Measurements from ENCODE around the gene DCC. TPM values are rescaled to one million over a fixed set of nuclear protein-coding genes. Genes with fewer than 3 reads are reported as not detected.

DCC gene
- total and polyA plus RNA-seq, 11 donors: 0.02 TPM; not detected in 10

DNA sequence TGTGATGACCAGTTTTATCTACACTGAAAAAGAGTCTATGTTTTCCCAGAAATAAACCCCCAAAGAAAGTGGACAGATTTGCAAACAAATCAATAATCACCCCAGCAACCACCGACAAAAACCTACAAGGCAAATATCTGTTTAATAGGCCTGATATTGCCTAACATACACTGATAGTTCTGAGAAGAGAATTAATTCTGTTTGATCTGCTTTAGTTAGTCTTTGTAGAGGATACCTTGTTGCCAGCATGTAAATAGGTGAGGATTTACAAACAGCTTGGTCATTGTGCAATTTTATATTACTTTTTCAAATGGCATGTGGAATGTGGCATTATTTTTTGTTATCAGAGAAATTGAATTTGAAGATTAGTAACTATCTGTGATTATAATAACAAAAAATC lies 86.5 kb downstream of the DCC start:
- Histone ChIP-seq H3K4me3 (no peak overlapping the region), H3K36me3 (no peaks in the 10 kb centered on the region), H3K9me3 (no peaks in the 10 kb centered on the region), H3K27ac (no peak overlapping the region), H3K27me3 (no peaks in the 10 kb centered on the region), H3K4me1 (no peaks in the 10 kb centered on the region)
- TF ChIP-seq, protein P1, sequence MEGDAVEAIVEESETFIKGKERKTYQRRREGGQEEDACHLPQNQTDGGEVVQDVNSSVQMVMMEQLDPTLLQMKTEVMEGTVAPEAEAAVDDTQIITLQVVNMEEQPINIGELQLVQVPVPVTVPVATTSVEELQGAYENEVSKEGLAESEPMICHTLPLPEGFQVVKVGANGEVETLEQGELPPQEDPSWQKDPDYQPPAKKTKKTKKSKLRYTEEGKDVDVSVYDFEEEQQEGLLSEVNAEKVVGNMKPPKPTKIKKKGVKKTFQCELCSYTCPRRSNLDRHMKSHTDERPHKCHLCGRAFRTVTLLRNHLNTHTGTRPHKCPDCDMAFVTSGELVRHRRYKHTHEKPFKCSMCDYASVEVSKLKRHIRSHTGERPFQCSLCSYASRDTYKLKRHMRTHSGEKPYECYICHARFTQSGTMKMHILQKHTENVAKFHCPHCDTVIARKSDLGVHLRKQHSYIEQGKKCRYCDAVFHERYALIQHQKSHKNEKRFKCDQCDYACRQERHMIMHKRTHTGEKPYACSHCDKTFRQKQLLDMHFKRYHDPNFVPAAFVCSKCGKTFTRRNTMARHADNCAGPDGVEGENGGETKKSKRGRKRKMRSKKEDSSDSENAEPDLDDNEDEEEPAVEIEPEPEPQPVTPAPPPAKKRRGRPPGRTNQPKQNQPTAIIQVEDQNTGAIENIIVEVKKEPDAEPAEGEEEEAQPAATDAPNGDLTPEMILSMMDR (IDR thresholded peaks at IDR 0.05): no peak
- no peak for TF ChIP-seq POLR2A (IDR thresholded peaks at IDR 0.05)
- intact Hi-C loops (cut with DNase I): no loop called here
- ATAC-seq: no peak
- WGBS, 4 donors: 81 to 97% (median 87%) methylated on average over 1 of the region's 1 CpG
- DNase-seq: no peak

DNA sequence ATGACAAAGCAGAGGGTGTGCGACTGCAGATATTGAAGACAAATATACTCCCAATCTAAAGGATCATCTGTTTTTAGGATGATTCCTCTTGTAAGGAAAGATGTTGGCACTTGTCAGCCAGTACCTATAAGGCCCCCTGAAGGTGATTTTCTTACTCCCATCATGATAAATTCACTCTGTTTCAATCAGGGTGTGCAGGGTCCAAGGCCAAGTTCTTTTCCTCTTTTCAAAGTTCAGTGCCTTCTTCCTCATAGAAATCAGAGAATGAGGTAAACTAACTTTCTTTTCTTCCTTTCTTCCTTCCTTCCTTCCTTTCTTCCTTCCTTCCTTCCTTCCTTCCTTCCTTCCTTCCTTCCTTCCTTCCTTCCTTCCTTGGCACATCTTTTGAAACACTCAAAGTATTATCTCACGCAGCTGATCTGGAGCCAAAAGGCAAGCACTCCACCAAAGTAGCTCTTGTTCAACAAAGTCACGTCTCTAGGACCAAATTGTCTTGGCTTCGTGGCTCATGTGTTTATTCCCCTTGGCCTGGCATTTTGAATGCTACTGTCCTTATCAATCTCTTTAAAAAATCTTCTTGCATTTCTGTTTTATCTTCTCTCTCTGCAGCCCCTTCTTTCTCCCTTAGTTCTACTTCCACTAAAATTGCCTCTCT lies 87.7 kb downstream of the DCC start:
- no peaks in the 10 kb centered on the region for H3K36me3 ChIP-seq
- H3K4me3 ChIP-seq: no peak overlapping the region
- no peak for DNase-seq
- ATAC-seq: no peak
- intact Hi-C loops (cut with DNase I): no loop called here
- no peak overlapping the region for H3K27ac ChIP-seq
- no peaks in the 10 kb centered on the region for H3K27me3 ChIP-seq
- H3K9me3 ChIP-seq: no peaks in the 10 kb centered on the region
- H3K4me1 ChIP-seq: no peaks in the 10 kb centered on the region
- 65 to 77% (median 72%) methylated on average over 4 of the region's 4 CpGs for WGBS, 4 donors
- TF ChIP-seq POLR2A (IDR thresholded peaks at IDR 0.05): no peak
- TF ChIP-seq, protein P1 (IDR thresholded peaks at IDR 0.05): no peak

DNA sequence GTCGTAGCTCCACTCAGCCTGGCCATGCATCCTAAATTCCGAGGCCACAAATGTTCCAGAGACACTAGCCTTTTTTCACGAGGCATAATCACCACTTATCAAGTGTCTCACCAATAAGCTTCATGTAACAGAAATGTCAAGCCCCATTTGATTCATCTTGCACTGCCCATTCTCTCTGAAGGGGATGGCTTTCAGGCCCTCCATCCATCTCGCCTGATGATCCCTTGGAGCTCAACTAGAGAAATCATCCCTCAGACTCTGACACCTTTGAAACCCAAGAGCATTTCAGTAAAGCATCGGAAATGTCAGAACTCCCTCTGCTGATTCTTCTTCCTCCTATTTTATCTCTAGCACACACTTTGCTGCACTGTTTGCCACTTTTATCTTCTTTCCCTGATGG lies 91.7 kb downstream of the DCC start:
- 48 to 59% (median 55%) methylated on average over 5 of the region's 5 CpGs for WGBS, 4 donors

DNA sequence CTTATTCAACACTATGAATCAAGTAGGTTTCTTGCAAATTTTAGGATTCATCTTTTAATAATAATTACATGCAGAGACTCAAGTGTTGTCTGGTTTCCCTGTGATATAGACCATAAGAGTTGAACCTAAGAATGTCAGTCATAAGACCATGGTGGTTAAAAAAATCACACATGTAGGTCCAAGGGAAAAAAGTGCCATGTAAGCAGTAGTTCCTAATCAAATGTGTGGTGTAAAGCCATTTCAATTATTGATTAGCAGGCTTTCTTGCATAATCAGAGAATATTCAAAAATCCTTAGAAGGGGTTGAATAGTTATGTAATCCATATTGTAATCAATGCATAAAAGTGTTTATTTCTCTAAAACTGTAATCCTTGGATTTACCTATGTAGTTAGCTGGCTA lies 93.8 kb downstream of the DCC start:
- DNase-seq (no peak), ATAC-seq (no peak)
- no peak overlapping the region for H3K4me3 ChIP-seq
- H3K4me1 ChIP-seq: no peaks in the 10 kb centered on the region
- peaks cover 0 to 11% (median 0%) of the 10 kb centered on the region in 9 donors for H3K27me3 ChIP-seq
- no peak for TF ChIP-seq POLR2A (IDR thresholded peaks at IDR 0.05)
- TF ChIP-seq, protein P1 (IDR thresholded peaks at IDR 0.05): no peak
- no peaks in the 10 kb centered on the region for H3K9me3 ChIP-seq
- no peak overlapping the region for H3K27ac ChIP-seq
- intact Hi-C loops (cut with DNase I): no loop called here
- no peaks in the 10 kb centered on the region for H3K36me3 ChIP-seq

More for the DNA sequence above, 91.7 kb downstream of the DCC start:
- TF ChIP-seq POLR2A (IDR thresholded peaks at IDR 0.05): no peak
- TF ChIP-seq, protein P1 (IDR thresholded peaks at IDR 0.05): no peak
- DNase-seq: no peak
- no peak for ATAC-seq
- Histone ChIP-seq H3K9me3 (no peaks in the 10 kb centered on the region), H3K27ac (no peak overlapping the region), H3K36me3 (no peaks in the 10 kb centered on the region), H3K4me3 (no peak overlapping the region), H3K27me3 (peaks cover 0 to 9% (median 0%) of the 10 kb centered on the region in 9 donors), H3K4me1 (no peaks in the 10 kb centered on the region)
- intact Hi-C loops (cut with DNase I): no loop called here
